Mammary epithelial cell (primary cell): ENCODE data around the gene GSTM5.
"Not testable (repeated sequence)": the region's sequence is repeated elsewhere in the genome, so short reads cannot be mapped to it uniquely, and the experiment has no call there.

Experiments
- EZH2 ChIP-seq: IDR thresholded peaks from 2 replicates; pipeline ENCODE4 v1.6.1; 2012; ENCODE audit warnings: low read length, inconsistent platforms, borderline replicate concordance
- TF ChIP-seq, protein P1 (sequence below), 2 donors: IDR thresholded peaks in 1 of 2; conservative IDR thresholded peaks in 1 of 2; 2 replicates each; pipeline ENCODE4 v1.5.1; 2011 to 2012; ENCODE audit warnings: inconsistent platforms in 2 of 2, low read length in 2 of 2, mild to moderate bottlenecking in 2 of 2, control low read depth in 1 of 2, low read depth in 1 of 2; ENCODE audit not compliant: insufficient read depth in 1 of 2; ENCODE audit errors: extremely low read depth in 1 of 2

DNA sequence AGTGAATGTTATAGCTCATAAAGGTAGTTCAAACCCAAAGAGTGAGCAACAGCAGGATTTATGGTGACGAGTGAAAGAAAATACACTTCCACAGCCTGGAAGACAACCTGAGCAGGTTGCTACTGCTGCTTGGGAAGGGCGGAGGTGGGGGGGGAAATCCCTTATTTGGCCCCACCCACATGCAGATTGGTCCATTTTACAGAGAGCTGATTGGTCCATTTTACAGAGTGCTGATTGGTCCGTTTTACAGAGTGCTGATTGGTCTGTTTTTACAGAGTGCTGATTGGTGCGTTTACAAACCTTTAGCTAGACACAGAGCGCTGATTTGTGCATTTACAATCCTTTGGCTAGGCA, 42.1 kb upstream of the GSTM5 start:
- TF ChIP-seq, protein P1, sequence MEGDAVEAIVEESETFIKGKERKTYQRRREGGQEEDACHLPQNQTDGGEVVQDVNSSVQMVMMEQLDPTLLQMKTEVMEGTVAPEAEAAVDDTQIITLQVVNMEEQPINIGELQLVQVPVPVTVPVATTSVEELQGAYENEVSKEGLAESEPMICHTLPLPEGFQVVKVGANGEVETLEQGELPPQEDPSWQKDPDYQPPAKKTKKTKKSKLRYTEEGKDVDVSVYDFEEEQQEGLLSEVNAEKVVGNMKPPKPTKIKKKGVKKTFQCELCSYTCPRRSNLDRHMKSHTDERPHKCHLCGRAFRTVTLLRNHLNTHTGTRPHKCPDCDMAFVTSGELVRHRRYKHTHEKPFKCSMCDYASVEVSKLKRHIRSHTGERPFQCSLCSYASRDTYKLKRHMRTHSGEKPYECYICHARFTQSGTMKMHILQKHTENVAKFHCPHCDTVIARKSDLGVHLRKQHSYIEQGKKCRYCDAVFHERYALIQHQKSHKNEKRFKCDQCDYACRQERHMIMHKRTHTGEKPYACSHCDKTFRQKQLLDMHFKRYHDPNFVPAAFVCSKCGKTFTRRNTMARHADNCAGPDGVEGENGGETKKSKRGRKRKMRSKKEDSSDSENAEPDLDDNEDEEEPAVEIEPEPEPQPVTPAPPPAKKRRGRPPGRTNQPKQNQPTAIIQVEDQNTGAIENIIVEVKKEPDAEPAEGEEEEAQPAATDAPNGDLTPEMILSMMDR (conservative IDR thresholded peaks at IDR 0.05 in 1 of 2, IDR thresholded peaks at IDR 0.05 in 1 of 2; ENCODE audit: extremely low read depth in 1 of 2, insufficient read depth in 1 of 2, low read depth in 1 of 2, low read length in 2 of 2): not testable (repeated sequence)
- TF ChIP-seq EZH2: not testable (repeated sequence)
